H1 (cell line): ENCODE measurements around the gene INPP4A.

ENCODE experiments used
- GTF2F1 ChIP-seq: IDR thresholded peaks from 2 replicates; pipeline ENCODE4 v1.6.1; 2012; ENCODE audit warnings: low read depth, low read length, improper control_type of control experiment, borderline replicate concordance
- POLR2A ChIP-seq, 2 experiments: IDR thresholded peaks; 1 replicate in 1 of 2; 2 replicates in 1 of 2; pipeline ENCODE4 v1.6.1; 2011; ENCODE audit warnings: low read depth in 2 of 2, low read length in 2 of 2, mild to moderate bottlenecking in 2 of 2; ENCODE audit errors: control extremely low read depth in 1 of 2
- TF ChIP-seq, protein P1 (sequence below), 3 experiments: IDR thresholded peaks; 1 replicate in 2 of 3; 2 replicates in 1 of 3; pipeline versions ENCODE4 v1.5.1 to v1.6.1; 2011; ENCODE audit warnings: low read length in 3 of 3, mild to moderate bottlenecking in 3 of 3, inconsistent platforms in 2 of 3, low read depth in 1 of 3, moderate library complexity in 1 of 3; ENCODE audit not compliant: insufficient read depth in 1 of 3; ENCODE audit errors: control extremely low read depth in 1 of 3

DNA sequence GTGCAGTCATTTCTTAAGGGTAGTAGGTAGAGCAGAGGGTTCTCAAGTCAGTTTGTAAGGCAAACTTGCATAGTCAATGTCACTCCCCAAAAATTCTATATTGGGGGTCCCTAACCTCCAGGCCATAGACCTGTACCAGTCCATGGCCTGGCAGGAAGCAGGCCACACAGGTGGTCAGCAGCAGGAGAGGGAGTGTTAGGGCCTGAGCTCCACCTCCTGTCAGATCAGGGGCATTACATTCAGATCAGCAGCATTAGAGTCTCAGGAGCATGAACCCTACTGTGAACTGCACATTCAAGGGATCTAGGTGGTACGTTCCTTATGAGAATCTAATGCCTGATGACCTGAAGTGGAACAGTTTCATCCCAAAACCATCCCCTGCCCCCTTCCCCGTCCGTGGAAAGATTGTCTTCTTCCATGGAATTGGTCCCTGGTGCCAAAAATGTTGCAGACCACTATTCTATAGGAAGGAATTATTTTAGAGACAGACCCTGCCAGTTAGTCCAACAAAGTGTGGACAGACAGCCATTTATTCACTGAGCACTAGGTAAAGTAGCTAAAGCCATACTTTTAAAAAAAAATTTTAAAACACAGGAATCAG, 157.0 kb downstream of the INPP4A start:
- TF ChIP-seq, protein P1, sequence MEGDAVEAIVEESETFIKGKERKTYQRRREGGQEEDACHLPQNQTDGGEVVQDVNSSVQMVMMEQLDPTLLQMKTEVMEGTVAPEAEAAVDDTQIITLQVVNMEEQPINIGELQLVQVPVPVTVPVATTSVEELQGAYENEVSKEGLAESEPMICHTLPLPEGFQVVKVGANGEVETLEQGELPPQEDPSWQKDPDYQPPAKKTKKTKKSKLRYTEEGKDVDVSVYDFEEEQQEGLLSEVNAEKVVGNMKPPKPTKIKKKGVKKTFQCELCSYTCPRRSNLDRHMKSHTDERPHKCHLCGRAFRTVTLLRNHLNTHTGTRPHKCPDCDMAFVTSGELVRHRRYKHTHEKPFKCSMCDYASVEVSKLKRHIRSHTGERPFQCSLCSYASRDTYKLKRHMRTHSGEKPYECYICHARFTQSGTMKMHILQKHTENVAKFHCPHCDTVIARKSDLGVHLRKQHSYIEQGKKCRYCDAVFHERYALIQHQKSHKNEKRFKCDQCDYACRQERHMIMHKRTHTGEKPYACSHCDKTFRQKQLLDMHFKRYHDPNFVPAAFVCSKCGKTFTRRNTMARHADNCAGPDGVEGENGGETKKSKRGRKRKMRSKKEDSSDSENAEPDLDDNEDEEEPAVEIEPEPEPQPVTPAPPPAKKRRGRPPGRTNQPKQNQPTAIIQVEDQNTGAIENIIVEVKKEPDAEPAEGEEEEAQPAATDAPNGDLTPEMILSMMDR (IDR thresholded peaks at IDR 0.05; ENCODE audit: control extremely low read depth in 1 of 3, insufficient read depth in 1 of 3, low read depth in 1 of 3, low read length in 3 of 3), result peak; percentile 69 to 81 (median 70)
- TF ChIP-seq POLR2A (IDR thresholded peaks at IDR 0.05; ENCODE audit: control extremely low read depth in 1 of 2, low read depth in 2 of 2, low read length in 2 of 2) (no peak; a peak in 1 of 3 replicates), GTF2F1 (no peak)
